Heart right ventricle (tissue), 16 donors: ENCODE results near the gene MINPP1. TPM values are rescaled to one million over a fixed set of nuclear protein-coding genes. Genes with fewer than 3 reads are reported as not detected.

Source experiments
- ATAC-seq, 8 donors: fragments of 200-7000 bp; cut with Tn5 transposase; one replicate each; pipeline ENCODE4 v1.9.1; 2020; ENCODE audit warnings: mild to moderate bottlenecking in 8 of 8, moderate library complexity in 8 of 8, moderate number of reproducible peaks in 1 of 8
- DNase-seq, 2 donors: peaks; one replicate each; pipeline ENCODE4 v3.0.0-alpha.2; 2020
- H3K27ac ChIP-seq, 10 donors: fragments of 200-600 bp; sonication (generic) in 2 of 10; one replicate each; pipeline versions ENCODE4 v1.5.0 to v1.8.0; 2020 to 2022; ENCODE audit warnings: mild to moderate bottlenecking in 3 of 10
- H3K27me3 ChIP-seq, 7 donors: fragments of 200-600 bp; one replicate each; pipeline ENCODE4 v1.8.0; 2021 to 2022; ENCODE audit warnings: mild to moderate bottlenecking in 2 of 7
- H3K36me3 ChIP-seq, 9 donors: fragments of 200-600 bp; sonication (generic) in 1 of 9; one replicate each; pipeline versions ENCODE4 v1.5.0 to v1.8.0; 2020 to 2022; ENCODE audit warnings: mild to moderate bottlenecking in 2 of 9
- H3K4me1 ChIP-seq, 9 donors: fragments of 200-600 bp; sonication (generic) in 1 of 9; one replicate each; pipeline versions ENCODE4 v1.5.0 to v1.8.0; 2020 to 2022; ENCODE audit warnings: mild to moderate bottlenecking in 4 of 9
- H3K4me3 ChIP-seq, 10 donors: fragments of 200-600 bp; sonication (generic) in 2 of 10; one replicate each; pipeline versions ENCODE4 v1.5.0 to v1.8.0; 2020 to 2022; ENCODE audit warnings: mild to moderate bottlenecking in 7 of 10, moderate library complexity in 2 of 10
- H3K9me3 ChIP-seq, 11 donors: fragments of 200-600 bp in 10 of 11; sonication (generic) in 2 of 11; one replicate each; pipeline versions ENCODE4 v1.5.0 to v1.8.0; 2013 to 2022; ENCODE audit warnings: mild to moderate bottlenecking in 2 of 11, control low read depth in 1 of 11, moderate library complexity in 1 of 11
- CTCF ChIP-seq, 9 donors: fragments of 200-600 bp; sonication (generic) in 2 of 9; IDR thresholded peaks; one replicate each; pipeline versions ENCODE4 v1.5.0 to v1.8.0; 2021 to 2022; ENCODE audit warnings: antibody characterized with exemption in 9 of 9, mild to moderate bottlenecking in 5 of 9, moderate library complexity in 1 of 9
- WGBS, 2 donors: extraction: QIAGEN DNeasy Blood & Tissue Kit; methylation state at CpG; one replicate each; pipeline ENCODE4 v1.1.7; 2013; ENCODE audit warnings: inconsistent platforms in 1 of 2; 5-methylcytosine and 5-hydroxymethylcytosine counted together
- intact Hi-C, 10 donors: fragments of 100-400 bp; cut with DNase I; formaldehyde crosslinking; loops; one replicate each; pipeline versions ENCODE4 v1.11.1 to v1.14.2; 2022
- polyA plus RNA-seq, 2 donors: library from polyadenylated mRNA; stranded (reverse); fragments of 200-250 nt; gene quantifications; one replicate each; pipeline ENCODE4 v1.2.3, GENCODE V29; 2013
- total RNA-seq, 10 donors: library from RNA; stranded (reverse); fragmentation: NEBNext Ultra II Directional in 3 of 10; extraction: Animal tissue kit (Norgen Biotek cat#: 25700) in 3 of 10; gene quantifications; one replicate each; pipeline versions ENCODE4 v1.2.1 to v1.2.4, GENCODE V29; 2021 to 2023
- donor health status: Arrhythmogenic right ventricular cardiomyopathy.
- donor health status: ischemic (EF 13 %, LVEDD 7.1; RV severe dilation, severe dysfunction).
- donor health status: healthy with polysubstance abuse.
- donor health status: DM: no; HTN: yes; CAD: no.
- donor health status: DM: no; HTN: no; CAD: no.
- donor health status: ischemic (EF 25% LVEDD 6.9; RV normal size, moderate dysfunction).
- donor health status: ischemic (EF 25% LVEDD 5.7; RV mildly dilated, moderate dysfunction).
- donor health status: healthy.
- donor health status: DM: yes; HTN: yes; CAD: no.
- donor health status: Ischemic cardiomyopathy.
- donor health status: ischemic (EF 35%, LVEDD 5.7; RV mildly dilated, moderate dysfunction).
- donor health status: nonischemic (EF 11% LVEDD 7.7; RV severe dilation, severe dysfunction).
- donor health status: DM: yes; HTN: yes; CAD: no.
- donor health status: PGD.
- donor health status: ischemic (EF 29% LVEDD 5.4; RV normal size, mild dysfunction).
- donor health status: nonischemic (EF 23%, LVEDD 6.1; RV moderate dilation, normal function).

MINPP1 gene
- total and polyA plus RNA-seq, 12 donors, result 4.3 to 8.7 (median 5.9) TPM

GRCh38 chr10:87547734-87548311 lies 43.1 kb downstream of the MINPP1 start:
- intact Hi-C loops, result loop anchor here in 1 of 10 donors (10.0 kb wide), 1 partner anchor 187 kb away; no protein-coding TSS in a partner anchor

GRCh38 chr10:87550741-87551140 lies 46.0 kb downstream of the MINPP1 start:
- intact Hi-C loops, result no loop called here
- no peak for ATAC-seq
- H3K27me3 ChIP-seq, result no peaks in the 10 kb centered on the region
- no peak for TF ChIP-seq CTCF (IDR thresholded peaks at IDR 0.05)
- H3K4me1 ChIP-seq, result peaks cover 0 to 31% (median 0%) of the 10 kb centered on the region in 9 donors
- H3K36me3 ChIP-seq, result peaks cover 0 to 36% (median 11%) of the 10 kb centered on the region in 9 donors
- H3K9me3 ChIP-seq, result no peaks in the 10 kb centered on the region
- 72 to 73% methylated on average over 2 of the region's 2 CpGs for WGBS, 2 donors
- H3K27ac ChIP-seq, result no peak overlapping the region
- no peak for DNase-seq
- no peak overlapping the region for H3K4me3 ChIP-seq

More at GRCh38 chr10:87547734-87548311, 43.1 kb downstream of the MINPP1 start:
- peak overlapping the region in 1 of 10 donors; percentile 17 for H3K27ac ChIP-seq
- peaks cover 0 to 10% (median 6%) of the 10 kb centered on the region in 11 donors for H3K9me3 ChIP-seq
- H3K4me3 ChIP-seq, result no peak overlapping the region
- H3K4me1 ChIP-seq, result peaks cover 0 to 44% (median 0%) of the 10 kb centered on the region in 9 donors
- ATAC-seq (no peak), DNase-seq (no peak)
- peaks cover 0 to 41% (median 12%) of the 10 kb centered on the region in 9 donors for H3K36me3 ChIP-seq
- WGBS, 2 donors, result 72 to 88% methylated on average over 3 of the region's 3 CpGs
- TF ChIP-seq CTCF (IDR thresholded peaks at IDR 0.05), result no peak
- H3K27me3 ChIP-seq, result no peaks in the 10 kb centered on the region

- Histone ChIP-seq H3K27me3 (no peaks in the 10 kb centered on the region), H3K27ac (no peak overlapping the region), H3K4me1 (peaks cover 0 to 25% (median 0%) of the 10 kb centered on the region in 9 donors), H3K36me3 (peaks cover 0 to 34% (median 11%) of the 10 kb centered on the region in 9 donors), H3K4me3 (no peak overlapping the region), H3K9me3 (no peaks in the 10 kb centered on the region)
- intact Hi-C loops, result no loop called here
- DNase-seq, result no peak
- ATAC-seq, result no peak
- no peak for TF ChIP-seq CTCF (IDR thresholded peaks at IDR 0.05)
Measured at GRCh38 chr10:87551326-87551725, 46.6 kb downstream of the MINPP1 start.

- no peak for TF ChIP-seq CTCF (IDR thresholded peaks at IDR 0.05)
- peaks cover 0 to 14% (median 0%) of the 10 kb centered on the region in 9 donors for H3K4me1 ChIP-seq
- H3K9me3 ChIP-seq, result no peaks in the 10 kb centered on the region
- ATAC-seq, result no peak
- no peak overlapping the region for H3K4me3 ChIP-seq
- 84 to 88% methylated on average over 2 of the region's 2 CpGs for WGBS, 2 donors
- DNase-seq, result no peak
- intact Hi-C loops, result no loop called here
- peaks cover 0 to 24% (median 11%) of the 10 kb centered on the region in 9 donors for H3K36me3 ChIP-seq
- no peaks in the 10 kb centered on the region for H3K27me3 ChIP-seq
- H3K27ac ChIP-seq, result no peak overlapping the region
Measured at GRCh38 chr10:87552248-87552929, 47.7 kb downstream of the MINPP1 start.
